Measurements from ENCODE around the gene FBXO10.

GRCh38 chr9:37465249-37466036 is 110.7 kb downstream of the FBXO10 start, which contains the start of gene ZBTB5:
- TF ChIP-seq SMAD3 (CRISPR knock-in tag; IDR thresholded peaks at IDR 0.05; ENCODE audit: borderline replicate concordance) (0 out of 2 replicates have a peak, but pooled peaks have one; percentile 14), ATF3 (CRISPR knock-in tag; conservative IDR thresholded peaks at IDR 0.05) (no peak), ZNF281 (CRISPR knock-in tag; IDR thresholded peaks at IDR 0.05) (no peak), FOXP4 (CRISPR knock-in tag; IDR thresholded peaks at IDR 0.05) (no peak), ATF2 (CRISPR knock-in tag; IDR thresholded peaks at IDR 0.05; ENCODE audit: borderline replicate concordance, low read depth) (no peak), GRHL2 (CRISPR knock-in tag; IDR thresholded peaks at IDR 0.05; ENCODE audit: insufficient replicate concordance, severe bottlenecking) (no peak), USF2 (CRISPR knock-in tag; IDR thresholded peaks at IDR 0.05) (no peak), OVOL2 (CRISPR knock-in tag; IDR thresholded peaks at IDR 0.05; ENCODE audit: borderline replicate concordance) (no peak), MAX (CRISPR knock-in tag; IDR thresholded peaks at IDR 0.05) (0 out of 2 replicates have a peak, but pooled peaks have one; percentile 40), CTCF (IDR thresholded peaks at IDR 0.05) (no peak), E2F1 (CRISPR knock-in tag; IDR thresholded peaks at IDR 0.05) (no peak), SP1 (CRISPR knock-in tag; conservative IDR thresholded peaks at IDR 0.05) (peak; percentile 96), ZBTB21 (CRISPR knock-in tag; IDR thresholded peaks at IDR 0.05; ENCODE audit: borderline replicate concordance) (no peak)

Data from WTC11 (cell line).